22Rv1 (cell line): Measurements from ENCODE around the gene MRPL45.

Experiments used
- ZFX ChIP-seq: fragments of 450-650 bp; IDR thresholded peaks from 2 replicates; pipeline ENCODE4 v1.6.1; 2017; ENCODE audit warnings: antibody characterized with exemption, borderline replicate concordance
- TF ChIP-seq, protein P1 (sequence below): fragments of 450-650 bp; IDR thresholded peaks from 2 replicates; pipeline ENCODE4 v1.5.1; 2017; ENCODE audit warnings: mild to moderate bottlenecking

- TF ChIP-seq, protein P1, sequence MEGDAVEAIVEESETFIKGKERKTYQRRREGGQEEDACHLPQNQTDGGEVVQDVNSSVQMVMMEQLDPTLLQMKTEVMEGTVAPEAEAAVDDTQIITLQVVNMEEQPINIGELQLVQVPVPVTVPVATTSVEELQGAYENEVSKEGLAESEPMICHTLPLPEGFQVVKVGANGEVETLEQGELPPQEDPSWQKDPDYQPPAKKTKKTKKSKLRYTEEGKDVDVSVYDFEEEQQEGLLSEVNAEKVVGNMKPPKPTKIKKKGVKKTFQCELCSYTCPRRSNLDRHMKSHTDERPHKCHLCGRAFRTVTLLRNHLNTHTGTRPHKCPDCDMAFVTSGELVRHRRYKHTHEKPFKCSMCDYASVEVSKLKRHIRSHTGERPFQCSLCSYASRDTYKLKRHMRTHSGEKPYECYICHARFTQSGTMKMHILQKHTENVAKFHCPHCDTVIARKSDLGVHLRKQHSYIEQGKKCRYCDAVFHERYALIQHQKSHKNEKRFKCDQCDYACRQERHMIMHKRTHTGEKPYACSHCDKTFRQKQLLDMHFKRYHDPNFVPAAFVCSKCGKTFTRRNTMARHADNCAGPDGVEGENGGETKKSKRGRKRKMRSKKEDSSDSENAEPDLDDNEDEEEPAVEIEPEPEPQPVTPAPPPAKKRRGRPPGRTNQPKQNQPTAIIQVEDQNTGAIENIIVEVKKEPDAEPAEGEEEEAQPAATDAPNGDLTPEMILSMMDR: no peak
- TF ChIP-seq ZFX: no peak
Observed at GRCh38 chr17:38364741-38365140, 67.8 kb downstream of the MRPL45 start.
